ENCODE measurements around the gene PRAMEF4. TPM values are rescaled to one million over a fixed set of nuclear protein-coding genes. Genes with fewer than 3 reads are reported as not detected.
"Not testable (repeated sequence)": the region's sequence is repeated elsewhere in the genome, so short reads cannot be mapped to it uniquely, and the experiment has no call there.

Gene PRAMEF4
- total RNA-seq = not detected in 2 replicates

- not testable (repeated sequence) for DNase-seq (ENCODE audit: low read depth in 2 of 2)
These were observed at the start of gene PRAMEF4 for GRCh38 chr1:12886101-12886500. TSS of gene PRAMEF4 (minus strand) at chr1:12886201. CDS start at chr1:12883394, 2,807 bp downstream.

- not testable (repeated sequence) for DNase-seq (ENCODE audit: low read depth in 2 of 2)
These were observed 38.4 kb upstream of the PRAMEF4 start for GRCh38 chr1:12924368-12924767.

- not testable (repeated sequence) for DNase-seq (ENCODE audit: low read depth in 2 of 2)
These were observed 35.7 kb upstream of the PRAMEF4 start for GRCh38 chr1:12921749-12922148.

GRCh38 chr1:12916310-12916709 is 30.3 kb upstream of the PRAMEF4 start, which contains the start of gene PRAMEF7:
TSS of gene PRAMEF7 (plus strand) at chr1:12916610. CDS start at chr1:12917693, 1,083 bp downstream.
- DNase-seq (ENCODE audit: low read depth in 2 of 2) = not testable (repeated sequence)

DNA sequence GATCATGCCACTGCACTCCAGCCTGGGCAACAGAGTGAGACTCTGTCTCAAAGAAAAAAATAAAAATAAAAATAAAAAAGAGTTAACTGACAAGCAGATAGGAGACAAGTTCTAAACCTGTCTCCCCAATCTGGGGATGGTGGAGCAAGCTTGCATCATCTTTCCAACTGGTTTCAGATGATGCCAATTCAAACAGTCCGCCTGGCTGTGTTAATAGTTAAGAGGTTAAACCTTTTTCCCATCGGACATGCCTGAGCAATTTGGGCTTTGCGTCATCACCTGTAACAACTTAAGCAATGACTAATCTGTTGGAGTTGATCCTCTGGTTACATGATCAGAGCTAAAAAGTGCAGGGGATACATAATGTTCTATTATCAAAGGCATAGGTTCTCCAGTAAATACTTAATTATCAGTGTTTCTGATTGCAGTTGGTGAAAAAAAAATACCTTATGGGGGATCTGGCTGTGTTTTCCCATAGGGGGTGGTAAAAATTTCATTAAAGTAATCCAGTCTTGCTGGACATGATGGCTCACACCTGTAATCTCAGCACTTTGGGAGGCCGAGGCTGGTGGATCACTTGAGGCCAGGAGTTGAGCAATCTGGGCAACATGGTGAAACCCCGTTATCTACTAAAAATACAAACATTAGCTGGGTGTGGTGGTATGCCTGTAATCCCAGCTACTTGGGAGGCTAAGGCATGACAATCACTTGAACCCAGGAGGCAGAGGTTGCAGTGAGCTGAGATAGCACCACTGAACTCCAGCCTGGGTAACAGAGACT is 18.0 kb upstream of the PRAMEF4 start:
- DNase-seq (ENCODE audit: low read depth in 2 of 2) = not testable (repeated sequence)

GRCh38 chr1:12899186-12899585 is 13.2 kb upstream of the PRAMEF4 start:
- DNase-seq (ENCODE audit: low read depth in 2 of 2) = not testable (repeated sequence)

- DNase-seq (ENCODE audit: low read depth in 2 of 2) = not testable (repeated sequence)
These were observed 12.2 kb upstream of the PRAMEF4 start, which contains the start of gene PRAMEF10 for GRCh38 chr1:12898170-12898569. TSS of gene PRAMEF10 (minus strand) at chr1:12898270. CDS start at chr1:12895847, 2,423 bp downstream.

- DNase-seq (ENCODE audit: low read depth in 2 of 2) = not testable (repeated sequence)
These were observed 7.5 kb downstream of the PRAMEF4 start for GRCh38 chr1:12878453-12878852.

DNA sequence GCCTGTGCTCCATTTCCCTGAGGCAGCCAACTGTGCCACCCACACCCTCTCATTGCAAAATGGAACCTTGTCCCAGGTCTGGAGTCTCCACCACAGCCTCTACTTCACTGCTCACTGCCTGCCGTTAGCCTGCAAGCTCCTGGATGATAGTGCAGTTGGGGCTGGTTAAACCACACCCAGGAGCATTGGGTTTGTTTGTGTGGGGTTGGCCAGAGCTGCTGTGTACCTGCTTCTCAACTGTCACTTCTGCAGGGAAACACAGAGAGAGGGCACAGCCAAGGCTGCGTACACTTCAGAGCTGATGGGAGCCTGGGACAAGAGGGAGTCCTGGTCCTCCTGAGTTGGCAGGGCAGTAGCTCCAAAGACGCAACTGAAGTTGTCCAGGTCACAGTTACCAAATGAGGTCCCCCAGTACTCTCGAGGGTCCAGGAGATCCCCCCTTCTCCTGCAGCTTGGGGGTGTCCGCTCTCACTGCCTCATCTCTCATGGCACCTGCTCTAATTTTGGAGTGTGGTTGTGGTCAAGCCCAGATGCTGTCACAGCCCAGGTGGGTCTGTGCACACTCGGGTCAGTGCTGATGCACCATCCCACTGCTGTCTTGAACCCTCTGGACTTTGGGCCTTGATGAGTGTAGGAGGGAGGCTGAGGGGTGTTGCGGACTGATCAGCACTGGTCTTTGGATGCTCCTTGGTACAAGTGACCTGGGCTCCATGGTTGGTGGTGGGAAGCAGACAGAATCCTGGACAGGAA is 22.7 kb downstream of the PRAMEF4 start:
- DNase-seq (ENCODE audit: low read depth in 2 of 2) = not testable (repeated sequence)

DNA sequence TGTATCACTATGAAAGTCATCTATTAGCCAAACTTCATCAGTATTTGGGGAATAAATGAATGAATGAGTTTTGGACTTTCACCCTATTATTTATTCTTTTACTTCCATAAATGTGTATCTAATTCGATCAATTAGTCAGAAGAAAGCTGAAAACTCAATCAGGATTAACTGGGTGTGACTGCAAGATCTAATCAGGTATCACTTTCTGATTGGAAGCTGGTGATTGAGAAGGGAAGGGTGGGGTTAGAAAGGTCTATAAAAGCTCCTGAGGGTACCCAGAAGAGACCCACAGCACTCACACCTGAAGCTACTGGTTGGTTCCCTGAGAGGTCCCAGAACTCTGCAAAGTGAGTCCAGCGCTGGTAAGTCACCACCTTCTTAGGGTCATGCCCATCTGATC is 29.2 kb downstream of the PRAMEF4 start, which contains the start of gene PRAMEF2:
Gene PRAMEF2 (plus strand): TSS at position 301 of the 400 bp plus-strand sequence. CDS start 1,924 bp downstream, outside the sequence.
- DNase-seq (ENCODE audit: low read depth in 2 of 2) = not testable (repeated sequence)

- no peak for DNase-seq (ENCODE audit: low read depth in 2 of 2)
These were observed 34.2 kb downstream of the PRAMEF4 start for GRCh38 chr1:12851779-12852178.

DNA sequence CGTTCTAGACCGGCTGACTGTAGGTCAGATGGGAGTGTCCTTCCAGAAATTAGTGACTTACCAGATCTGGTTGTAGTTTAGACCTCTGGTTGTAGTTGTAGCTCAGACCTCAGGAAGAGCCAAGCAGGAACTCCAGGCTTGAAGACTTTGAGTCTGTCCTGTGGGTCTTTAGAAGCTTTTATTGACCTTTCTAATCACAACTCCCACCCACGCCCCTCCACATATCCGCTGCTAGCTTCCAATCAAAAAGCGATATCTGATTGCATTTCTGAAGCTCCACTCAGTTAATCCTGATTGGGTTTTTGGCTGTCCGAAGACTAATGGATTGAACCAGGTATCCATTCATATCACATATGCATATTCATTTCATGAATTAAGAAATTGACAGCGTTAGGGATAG is 37.4 kb downstream of the PRAMEF4 start, which contains the start of gene HNRNPCL1:
Gene HNRNPCL1 (minus strand): TSS at position 101 of the 400 bp plus-strand sequence. CDS start 431 bp downstream, outside the sequence.
- not testable (repeated sequence) for DNase-seq (ENCODE audit: low read depth in 2 of 2)

DNA sequence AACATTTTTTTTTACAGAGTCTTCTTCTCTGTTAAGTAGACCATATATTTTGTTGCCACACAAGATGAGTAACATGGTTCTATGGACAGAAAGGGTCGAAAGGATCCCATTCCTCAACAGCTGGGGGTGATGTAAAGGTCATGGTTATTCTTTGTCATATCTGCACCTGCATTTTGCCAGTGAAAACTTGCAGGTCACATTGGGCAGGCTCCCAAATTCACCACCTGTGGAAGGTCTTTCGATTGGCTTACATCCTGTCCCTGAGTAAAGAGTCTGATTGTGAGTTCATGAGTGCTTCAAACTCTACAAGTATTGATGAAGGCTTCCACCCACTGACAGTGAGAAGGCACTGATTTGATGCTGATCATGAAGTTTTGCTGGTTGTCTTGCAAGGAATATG is 52.8 kb downstream of the PRAMEF4 start:
- not testable (repeated sequence) for DNase-seq (ENCODE audit: low read depth in 2 of 2)

GRCh38 chr1:12831310-12831709 is 54.7 kb downstream of the PRAMEF4 start, which contains the start of gene PRAMEF11:
TSS of gene PRAMEF11 (minus strand) at chr1:12831410. CDS start at chr1:12828789, 2,621 bp downstream.
- DNase-seq (ENCODE audit: low read depth in 2 of 2) = not testable (repeated sequence)

Other genes starting within 250 kb of the PRAMEF4 start
- not detected in 2 replicates for gene AADACL4, start 242.1 kb downstream of the PRAMEF4 start, total RNA-seq
- not detected in 2 replicates for gene AADACL3, start 170.1 kb downstream of the PRAMEF4 start, total RNA-seq
- gene CFAP107, start 140.0 kb downstream of the PRAMEF4 start, total RNA-seq = not detected in 2 replicates
- not detected in 2 replicates for gene PRAMEF12, start 112.5 kb downstream of the PRAMEF4 start, total RNA-seq
- not detected in 2 replicates for gene PRAMEF1, start 94.8 kb downstream of the PRAMEF4 start, total RNA-seq
- gene PRAMEF11, start 54.8 kb downstream of the PRAMEF4 start, total RNA-seq = not detected in 2 replicates
- not detected in 2 replicates for gene HNRNPCL1, start 37.5 kb downstream of the PRAMEF4 start, total RNA-seq
- not detected in 2 replicates for gene PRAMEF2, start 29.1 kb downstream of the PRAMEF4 start, total RNA-seq
- gene PRAMEF10, start 12.1 kb upstream of the PRAMEF4 start, total RNA-seq = not detected in 2 replicates
- not detected in 2 replicates for gene PRAMEF7, start 30.4 kb upstream of the PRAMEF4 start, total RNA-seq
- gene PRAMEF6, start 61.4 kb upstream of the PRAMEF4 start, total RNA-seq = not detected in 2 replicates
- gene PRAMEF27, start 170.4 kb upstream of the PRAMEF4 start, total RNA-seq = not detected in 2 replicates
- not detected in 2 replicates for gene HNRNPCL3, start 174.6 kb upstream of the PRAMEF4 start, total RNA-seq
- gene PRAMEF25, start 184.6 kb upstream of the PRAMEF4 start, total RNA-seq = not detected in 2 replicates
- gene HNRNPCL2, start 230.7 kb upstream of the PRAMEF4 start, total RNA-seq = not detected in 2 replicates